NCI-H2227 treated with DMSO at 0.1 percent for 48 hours (cell line): ENCODE data around the gene LUC7L3.
"Not testable (repeated sequence)": the region's sequence is repeated elsewhere in the genome, so short reads cannot be mapped to it uniquely, and the experiment has no call there.

Source experiments
- DNase-seq: peaks from one replicate; lab custom pipeline; 2025; lab: John Stamatoyannopoulos, UW

LUC7L3 gene, protein sequence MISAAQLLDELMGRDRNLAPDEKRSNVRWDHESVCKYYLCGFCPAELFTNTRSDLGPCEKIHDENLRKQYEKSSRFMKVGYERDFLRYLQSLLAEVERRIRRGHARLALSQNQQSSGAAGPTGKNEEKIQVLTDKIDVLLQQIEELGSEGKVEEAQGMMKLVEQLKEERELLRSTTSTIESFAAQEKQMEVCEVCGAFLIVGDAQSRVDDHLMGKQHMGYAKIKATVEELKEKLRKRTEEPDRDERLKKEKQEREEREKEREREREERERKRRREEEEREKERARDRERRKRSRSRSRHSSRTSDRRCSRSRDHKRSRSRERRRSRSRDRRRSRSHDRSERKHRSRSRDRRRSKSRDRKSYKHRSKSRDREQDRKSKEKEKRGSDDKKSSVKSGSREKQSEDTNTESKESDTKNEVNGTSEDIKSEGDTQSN

DNA sequence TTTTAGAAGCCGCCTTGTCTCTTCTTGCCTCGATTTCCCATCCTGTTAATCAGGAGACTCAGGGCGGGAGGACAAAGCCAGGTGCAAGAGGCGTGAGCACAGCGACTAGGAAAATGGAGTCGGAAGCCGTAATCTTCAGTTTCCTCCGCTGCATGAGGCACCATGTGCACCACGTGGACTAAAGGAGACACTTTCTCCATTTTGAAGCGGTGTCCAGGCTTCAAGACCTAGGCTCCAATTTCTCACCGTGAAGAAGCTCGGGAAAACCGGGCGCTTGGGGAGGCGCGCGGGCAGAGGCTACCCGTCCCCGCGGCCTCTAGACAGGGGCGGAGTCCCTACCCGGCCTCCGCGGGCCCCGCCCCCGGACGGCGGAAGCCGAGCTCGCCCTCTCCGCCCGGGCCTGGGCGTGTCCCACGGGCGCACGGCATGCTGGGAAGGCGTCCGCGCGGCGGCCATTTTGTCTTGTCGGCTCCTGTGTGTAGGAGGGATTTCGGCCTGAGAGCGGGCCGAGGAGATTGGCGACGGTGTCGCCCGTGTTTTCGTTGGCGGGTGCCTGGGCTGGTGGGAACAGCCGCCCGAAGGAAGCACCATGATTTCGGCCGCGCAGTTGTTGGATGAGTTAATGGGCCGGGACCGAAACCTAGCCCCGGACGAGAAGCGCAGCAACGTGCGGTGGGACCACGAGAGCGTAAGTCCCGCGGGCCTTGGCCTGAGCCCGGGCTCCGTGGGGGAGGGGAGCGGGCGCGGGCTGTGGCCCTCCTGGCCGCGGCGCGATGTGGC, at the start of gene LUC7L3:
Gene LUC7L3, plus strand, starts transcription at position 460 of the 780 bp plus-strand sequence. Its CDS starts 130 bp downstream, at position 590.
- peak; percentile 95 for DNase-seq

DNA sequence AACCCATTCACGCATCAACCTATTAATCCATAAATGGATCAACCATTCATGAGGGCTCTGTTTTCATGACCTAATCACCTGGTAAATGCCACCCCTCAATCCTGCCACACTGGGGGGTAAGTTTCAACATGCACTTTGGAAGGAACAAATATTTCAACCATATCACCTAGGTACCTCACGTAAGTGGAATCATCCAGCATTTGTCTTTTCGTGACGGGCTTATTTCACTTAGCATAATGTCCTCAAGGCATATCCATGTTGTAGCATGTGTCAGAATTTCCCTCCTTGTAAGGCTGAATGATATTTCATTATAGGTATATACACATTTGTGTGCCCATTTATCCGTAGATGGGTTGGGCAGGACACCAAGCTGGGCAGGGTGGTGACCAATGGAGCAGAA, 47.3 kb upstream of the LUC7L3 start:
- DNase-seq: no peak

DNA sequence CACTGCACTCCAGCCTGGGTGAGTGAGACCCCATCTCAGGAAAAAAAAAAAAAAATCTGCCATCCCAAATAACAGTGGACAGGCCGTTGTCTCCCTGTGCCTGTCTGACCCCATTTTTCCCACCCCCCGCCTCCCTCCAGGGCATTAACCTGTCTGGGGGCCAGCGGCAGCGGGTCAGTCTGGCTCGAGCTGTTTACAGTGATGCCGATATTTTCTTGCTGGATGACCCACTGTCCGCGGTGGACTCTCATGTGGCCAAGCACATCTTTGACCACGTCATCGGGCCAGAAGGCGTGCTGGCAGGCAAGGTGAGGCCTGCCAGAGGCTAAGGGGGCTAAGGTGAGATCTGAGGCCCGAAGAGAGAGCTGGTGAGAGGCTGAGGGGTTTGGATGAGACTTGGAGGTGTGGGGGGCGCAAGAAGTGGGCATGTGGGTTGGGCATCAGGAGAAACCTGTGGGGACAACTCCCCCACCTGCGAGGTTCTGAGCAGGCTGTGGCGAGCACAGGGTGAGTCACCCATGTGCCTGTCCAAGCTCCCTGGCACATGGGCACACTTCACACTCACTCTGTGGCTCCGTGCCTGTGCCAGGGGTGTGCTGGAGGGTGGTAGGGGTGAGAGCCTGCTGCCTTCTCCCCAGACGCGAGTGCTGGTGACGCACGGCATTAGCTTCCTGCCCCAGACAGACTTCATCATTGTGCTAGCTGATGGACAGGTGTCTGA, 46.4 kb upstream of the LUC7L3 start:
- DNase-seq: no peak

DNA sequence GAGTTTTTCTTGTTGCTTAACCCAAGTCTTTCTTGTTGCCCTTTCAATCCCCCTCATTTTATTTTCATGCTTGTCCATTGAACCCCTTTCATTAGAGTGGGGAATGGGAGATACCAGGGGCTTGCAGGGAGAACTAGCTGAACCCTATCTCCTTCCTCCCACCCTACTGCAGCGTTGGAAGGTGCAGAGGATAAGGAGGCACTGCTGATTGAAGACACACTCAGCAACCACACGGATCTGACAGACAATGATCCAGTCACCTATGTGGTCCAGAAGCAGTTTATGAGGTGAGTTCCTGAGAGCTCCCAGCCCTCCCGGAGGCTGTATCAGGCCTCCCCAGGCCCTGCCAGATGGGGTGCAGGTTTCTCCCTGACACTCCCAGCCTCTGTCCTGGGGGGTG, 44.2 kb upstream of the LUC7L3 start:
- no peak for DNase-seq

DNA sequence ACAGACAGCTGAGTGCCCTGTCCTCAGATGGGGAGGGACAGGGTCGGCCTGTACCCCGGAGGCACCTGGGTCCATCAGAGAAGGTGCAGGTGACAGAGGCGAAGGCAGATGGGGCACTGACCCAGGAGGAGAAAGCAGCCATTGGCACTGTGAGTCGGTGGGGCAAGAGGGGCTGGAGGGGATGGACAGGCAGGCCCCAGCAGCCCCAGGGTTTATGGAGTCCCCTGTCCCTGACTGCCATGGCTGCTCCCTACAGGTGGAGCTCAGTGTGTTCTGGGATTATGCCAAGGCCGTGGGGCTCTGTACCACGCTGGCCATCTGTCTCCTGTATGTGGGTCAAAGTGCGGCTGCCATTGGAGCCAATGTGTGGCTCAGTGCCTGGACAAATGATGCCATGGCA, 43.8 kb upstream of the LUC7L3 start:
- DNase-seq: no peak

DNA sequence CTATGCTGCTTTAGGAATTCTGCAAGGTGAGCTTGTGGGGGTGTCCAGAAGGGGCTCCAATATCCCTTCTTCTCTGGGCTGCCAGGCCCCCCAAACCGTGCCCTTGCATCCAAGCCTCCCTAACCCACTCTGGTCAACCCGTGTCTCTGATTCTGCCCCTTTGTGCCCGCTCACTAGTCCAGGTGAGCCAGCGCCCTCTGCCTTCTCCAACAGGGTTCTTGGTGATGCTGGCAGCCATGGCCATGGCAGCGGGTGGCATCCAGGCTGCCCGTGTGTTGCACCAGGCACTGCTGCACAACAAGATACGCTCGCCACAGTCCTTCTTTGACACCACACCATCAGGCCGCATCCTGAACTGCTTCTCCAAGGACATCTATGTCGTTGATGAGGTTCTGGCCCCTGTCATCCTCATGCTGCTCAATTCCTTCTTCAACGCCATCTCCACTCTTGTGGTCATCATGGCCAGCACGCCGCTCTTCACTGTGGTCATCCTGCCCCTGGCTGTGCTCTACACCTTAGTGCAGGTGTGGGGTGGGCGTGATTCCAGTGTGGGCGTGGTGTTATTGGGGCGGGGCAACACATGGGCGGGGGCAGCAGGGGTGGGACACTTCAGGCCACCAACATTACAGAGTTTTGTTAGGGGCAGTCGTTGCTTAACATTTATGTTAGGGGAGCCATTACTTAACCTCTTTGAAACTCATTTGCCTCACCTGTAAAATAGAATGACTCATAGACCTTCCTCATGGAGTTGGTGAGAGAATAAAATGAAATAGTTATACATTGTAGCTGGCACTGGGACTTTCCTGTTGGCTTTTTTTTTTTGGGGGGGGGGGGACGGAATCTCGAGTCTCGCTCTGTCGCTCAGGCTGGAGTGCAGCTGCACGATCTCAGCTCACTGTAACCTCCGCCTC, 43.1 kb upstream of the LUC7L3 start:
- no peak for DNase-seq

DNA sequence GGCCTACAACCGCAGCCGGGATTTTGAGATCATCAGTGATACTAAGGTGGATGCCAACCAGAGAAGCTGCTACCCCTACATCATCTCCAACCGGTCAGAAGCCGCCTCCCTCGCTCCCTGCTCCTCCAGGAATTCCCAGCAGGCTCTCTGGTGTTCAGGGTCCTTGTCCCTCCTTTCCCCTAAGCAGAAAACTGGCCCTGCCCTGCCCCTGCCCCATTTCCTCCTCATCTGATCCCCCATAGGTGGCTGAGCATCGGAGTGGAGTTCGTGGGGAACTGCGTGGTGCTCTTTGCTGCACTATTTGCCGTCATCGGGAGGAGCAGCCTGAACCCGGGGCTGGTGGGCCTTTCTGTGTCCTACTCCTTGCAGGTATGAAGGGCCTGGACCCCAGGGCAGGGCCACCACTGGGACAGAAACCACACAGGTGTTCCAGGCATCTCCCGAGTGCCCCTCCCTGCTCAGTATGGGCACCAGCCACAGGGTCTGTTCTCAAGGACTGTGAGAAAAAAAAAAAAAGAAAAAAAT, 41.5 kb upstream of the LUC7L3 start:
- no peak for DNase-seq

DNA sequence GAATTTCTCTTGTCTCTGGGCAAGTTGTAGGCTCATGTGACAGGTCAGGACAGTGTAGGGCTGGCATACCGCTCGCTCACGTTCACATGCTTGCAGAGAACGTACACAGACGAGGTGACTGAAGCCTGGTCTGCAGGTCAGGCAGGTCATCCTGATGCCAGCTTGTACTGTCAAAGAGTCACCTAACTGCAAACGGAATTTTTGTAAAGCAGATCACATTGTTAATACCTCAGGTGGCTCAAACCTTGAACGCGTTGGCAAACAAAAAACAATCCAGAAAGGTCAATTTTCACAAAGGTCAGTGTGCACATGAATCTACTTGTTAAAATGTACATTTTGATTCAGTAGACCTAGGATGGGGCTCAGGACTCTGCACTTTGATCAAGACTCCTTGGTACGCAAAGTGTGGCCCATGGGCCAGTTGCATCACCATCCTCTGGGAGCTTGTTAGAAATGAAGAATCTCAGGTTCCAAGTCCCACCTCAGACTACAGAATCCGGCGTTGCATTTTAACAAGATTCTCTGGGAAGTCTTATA, 40.3 kb upstream of the LUC7L3 start:
- no peak for DNase-seq

DNA sequence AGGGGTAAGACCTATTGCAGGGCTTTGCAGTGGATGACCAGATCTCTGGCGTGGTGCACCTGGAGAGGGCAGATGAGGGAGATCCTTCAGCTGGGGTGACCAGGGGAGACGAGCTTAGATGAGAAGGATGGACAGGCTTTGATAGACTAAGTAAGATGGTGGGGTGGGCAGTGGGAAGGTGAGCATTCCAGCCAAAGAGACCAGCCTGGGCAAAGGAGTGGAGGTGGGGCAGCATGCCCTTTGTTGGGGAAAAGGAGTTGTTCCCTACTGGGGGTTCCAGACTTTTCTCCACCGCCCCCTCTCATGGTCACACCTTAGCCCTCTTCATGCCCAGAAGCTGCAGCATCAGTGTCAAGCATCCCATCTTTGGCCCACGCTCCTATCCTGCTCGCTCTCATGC, 39.3 kb upstream of the LUC7L3 start:
- DNase-seq: no peak

DNA sequence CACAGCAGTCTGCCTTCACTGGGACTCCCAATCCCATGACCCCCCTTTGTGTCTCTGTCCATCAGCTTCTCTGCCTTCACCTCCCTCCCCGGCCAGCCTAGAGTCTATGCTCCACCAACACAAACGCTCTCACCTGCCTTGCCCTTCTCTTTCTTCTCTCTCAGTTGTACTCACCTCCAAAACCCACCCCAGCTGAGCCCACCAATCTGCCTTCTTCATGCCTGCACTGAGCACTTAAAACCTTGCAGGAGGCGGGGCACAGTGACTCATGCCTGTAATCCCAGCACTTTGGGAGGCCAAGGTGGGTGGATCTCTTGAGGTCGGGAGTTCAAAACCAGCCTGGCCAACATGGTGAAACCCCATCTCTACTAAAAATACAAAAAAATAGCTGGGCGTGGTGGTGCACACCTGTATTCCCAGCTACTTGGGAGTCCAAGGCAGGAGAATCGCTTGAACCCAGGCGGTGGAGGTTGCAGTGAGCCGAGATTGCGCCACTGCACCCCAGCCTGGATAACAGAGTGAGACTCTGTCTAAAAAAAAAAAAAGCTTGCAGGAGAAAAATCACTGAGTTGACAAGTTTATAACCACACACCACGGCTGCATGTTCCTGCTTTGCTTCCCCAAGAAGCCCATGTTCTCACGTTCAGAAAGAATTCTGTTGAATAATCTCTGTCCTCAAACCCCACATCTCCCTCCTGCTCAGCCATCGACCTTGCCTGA, 38.7 kb upstream of the LUC7L3 start:
- not testable (repeated sequence) for DNase-seq

DNA sequence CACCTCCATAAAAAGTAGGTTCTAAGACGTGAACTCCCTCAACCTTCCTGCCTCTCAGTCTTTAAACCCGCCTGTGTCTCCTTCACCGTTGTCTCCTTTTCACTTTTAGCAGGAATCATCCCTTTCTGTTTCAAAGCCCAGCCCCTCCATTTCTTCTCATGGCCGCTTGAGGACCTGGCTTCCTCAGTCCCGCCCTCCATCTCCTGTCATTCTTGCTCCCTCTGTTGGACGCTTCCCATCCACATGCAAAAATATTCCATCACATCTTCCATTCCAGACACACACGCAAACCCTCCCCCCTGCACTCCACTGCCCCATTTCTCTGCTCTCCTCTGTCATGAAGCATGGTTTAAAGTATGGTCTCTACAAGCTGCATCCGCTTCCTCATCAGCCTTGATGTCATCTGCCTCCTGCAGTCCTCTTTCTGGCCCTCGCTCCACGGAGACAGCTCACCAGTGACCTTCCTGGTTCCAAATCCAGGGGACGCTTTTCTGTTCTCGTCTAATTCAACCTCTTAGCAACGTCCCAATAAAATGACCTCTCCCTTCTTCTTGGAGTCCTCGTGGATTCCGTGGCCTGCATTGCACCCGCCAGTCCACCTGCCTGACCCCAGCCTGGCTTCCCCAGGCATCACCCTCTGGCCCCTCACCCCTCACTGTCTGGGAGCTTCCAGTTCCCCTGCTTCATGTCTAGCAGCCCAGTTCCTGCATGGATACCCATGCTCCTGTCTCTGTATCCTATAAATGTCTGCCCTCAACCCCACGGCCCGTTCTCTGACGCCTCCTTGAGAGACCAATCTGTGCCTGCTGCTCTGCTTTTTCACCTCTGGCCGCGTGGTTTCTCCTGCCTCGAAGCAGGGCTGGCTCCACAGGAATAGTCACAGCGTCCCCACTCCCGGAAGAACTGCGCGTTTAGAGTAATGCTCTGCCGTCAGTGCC, 37.9 kb upstream of the LUC7L3 start:
- peak; percentile 78 for DNase-seq

DNA sequence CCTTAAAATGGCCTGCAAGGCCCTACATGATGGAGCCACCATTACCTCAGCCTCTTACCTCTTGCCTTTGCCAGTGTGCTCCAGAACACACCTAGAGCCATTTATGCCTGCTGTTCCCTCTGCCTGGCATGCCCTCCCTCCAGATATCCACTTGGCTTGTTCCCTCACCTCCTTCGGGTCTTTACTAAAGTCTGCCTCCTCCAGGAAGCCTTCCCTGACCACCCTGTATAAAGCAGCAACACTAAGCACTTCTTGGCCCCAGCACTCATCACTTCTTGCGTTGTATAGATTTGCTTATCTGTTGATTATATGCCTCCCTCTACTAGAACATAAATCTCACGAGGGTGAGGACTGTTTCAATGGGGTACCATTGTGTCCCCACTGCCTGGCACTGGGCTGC, 37.0 kb upstream of the LUC7L3 start:
- no peak for DNase-seq

DNA sequence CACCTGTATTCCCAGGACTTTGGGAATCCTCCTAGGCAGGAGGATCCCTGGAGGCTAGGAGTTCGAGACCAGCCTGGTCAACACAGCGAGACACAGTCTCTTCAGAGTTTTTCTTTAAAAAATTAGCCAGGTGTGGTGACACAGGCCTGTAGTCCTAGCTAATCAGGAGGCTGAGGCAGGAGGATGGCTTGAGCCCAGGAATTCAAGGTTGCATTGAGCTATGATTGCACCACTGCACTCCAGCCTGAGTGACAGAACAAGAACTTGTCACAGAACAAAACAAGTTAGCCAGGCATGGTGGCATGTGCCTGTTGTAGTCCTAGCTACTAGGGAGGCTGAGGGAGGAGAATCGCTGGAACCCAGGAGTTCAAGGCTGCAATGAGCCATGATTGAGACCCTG, 36.5 kb upstream of the LUC7L3 start:
- no peak for DNase-seq

DNA sequence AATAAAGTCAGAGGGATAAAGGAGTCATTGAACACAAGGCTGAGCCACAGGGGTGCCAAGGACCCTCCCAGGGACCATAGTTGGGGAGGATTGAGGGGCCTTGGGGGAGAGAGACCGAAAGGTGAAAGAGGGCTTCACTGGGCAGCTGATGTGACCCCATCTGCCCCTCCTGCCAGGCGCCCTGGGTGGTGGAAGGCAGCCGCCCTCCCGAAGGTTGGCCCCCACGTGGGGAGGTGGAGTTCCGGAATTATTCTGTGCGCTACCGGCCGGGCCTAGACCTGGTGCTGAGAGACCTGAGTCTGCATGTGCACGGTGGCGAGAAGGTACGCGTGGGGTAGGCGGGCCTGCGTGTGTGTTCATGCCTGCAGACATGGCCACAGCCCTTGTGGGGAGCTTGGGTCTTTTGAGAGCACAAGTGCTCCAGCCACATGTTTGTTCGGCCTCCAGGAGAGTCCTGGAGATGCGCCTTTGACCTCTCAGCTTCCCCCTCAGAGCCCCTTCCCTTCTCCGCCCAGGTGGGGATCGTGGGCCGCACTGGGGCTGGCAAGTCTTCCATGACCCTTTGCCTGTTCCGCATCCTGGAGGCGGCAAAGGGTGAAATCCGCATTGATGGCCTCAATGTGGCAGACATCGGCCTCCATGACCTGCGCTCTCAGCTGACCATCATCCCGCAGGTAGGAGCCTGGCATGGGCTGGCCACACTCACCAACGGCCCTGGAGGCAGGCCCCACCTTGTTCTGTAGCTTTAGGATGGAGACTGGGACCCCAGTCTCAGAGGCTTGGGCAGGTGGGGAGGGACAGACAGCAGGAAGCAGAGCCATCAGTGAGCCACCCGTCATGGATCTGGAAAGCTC, 35.7 kb upstream of the LUC7L3 start:
- DNase-seq: no peak

DNA sequence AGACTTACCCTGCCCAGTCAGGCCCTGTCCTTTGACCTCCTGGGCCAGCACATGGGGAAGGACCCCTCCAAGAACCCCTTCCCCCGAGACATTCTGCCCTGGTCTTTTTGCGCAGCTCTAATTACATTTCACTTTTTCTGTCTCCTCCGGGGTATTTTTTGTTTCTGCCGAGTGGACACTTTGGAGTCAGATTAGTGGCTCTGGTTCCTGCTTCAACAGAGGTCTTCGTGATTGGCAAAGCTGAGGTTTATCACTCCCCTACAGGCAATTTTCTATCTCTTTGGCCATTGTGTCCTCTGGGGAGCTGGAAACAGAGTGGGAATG, 35.2 kb upstream of the LUC7L3 start:
- DNase-seq: no peak

DNA sequence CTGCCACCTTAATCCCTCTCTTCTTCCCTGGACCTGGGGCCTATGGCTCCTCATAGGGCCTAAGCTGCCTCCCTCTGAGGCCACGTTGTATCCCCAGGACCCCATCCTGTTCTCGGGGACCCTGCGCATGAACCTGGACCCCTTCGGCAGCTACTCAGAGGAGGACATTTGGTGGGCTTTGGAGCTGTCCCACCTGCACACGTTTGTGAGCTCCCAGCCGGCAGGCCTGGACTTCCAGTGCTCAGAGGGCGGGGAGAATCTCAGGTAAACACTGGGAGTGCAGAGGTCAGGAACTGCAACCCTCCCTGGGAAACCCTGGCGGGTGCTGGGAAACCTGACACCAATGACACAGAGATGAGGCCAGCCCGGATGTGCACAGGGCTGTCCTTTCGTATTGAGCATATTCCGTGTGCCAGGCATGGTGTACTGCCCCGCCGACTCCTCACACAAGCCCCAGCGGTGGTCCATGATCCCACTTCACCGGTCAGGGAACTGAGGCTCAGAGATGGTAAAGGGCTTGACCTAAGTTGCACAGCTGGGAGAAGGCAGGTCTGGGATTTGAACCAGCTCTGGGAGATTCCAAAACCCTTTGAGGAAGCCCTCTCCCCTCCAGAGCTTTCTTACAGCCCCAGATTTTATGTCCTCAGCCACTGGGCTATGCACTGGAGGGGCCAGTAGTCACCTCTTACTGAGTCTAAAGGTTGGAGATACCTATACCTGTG, 34.6 kb upstream of the LUC7L3 start:
- DNase-seq: no peak

DNA sequence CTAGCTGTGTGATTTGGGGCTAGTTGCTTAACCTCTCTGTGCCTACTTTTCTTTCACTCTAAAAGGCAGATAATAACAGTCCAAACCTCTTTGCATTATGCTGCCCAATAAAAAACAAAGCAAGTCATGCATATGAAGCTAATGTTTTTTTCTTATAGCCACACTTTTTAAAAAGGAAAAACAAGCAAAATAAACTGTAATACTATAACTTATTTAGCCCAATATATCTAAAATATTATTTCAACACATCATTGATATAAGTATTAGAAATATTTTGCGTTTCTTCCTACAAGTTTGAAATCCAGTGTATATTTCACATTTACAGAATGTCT, 34.1 kb upstream of the LUC7L3 start:
- DNase-seq: no peak
